ENCODE measurements around the gene SSH2.

DNA sequence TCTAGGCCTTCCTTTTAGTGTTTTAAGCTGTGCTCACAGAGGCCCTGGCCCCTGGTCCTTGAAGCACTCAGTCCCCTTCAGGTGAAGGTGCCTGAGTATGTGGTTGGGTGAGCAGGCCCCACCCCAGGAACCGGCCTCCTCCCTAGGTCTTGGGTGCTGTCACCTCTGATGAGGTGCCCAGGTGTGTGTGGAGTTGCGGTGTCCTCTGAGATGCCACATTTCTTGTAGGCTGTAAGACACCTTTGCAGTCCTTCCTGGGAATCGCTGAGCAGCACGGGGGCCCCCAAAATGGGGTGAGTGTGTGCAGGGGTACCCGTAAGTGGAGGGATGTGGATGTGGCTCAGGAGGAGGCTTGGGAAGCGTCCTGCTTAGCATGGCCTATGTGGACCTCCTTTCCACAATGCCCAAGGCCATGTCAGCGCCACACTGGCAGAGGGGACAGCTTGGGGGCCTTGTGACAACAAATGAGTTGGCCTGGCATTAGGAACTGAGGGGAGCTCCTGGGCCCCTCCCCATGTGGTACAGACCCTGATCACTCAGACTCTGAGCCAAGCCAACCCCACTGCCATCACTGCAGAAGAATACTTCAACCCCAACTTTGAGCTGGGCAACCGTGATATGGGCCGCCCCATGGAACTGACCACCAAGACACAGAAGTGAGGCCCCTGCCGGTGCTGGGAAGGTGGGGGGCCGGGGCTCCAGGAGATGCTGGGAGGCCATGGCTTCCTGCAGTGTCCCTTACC lies 318.5 kb downstream of the SSH2 start:
- TF ChIP-seq EZH2 (IDR thresholded peaks at IDR 0.05) (no peak), EZH2phosphoT487 (IDR thresholded peaks at IDR 0.05) (no peak)
- TF ChIP-seq, protein P1, sequence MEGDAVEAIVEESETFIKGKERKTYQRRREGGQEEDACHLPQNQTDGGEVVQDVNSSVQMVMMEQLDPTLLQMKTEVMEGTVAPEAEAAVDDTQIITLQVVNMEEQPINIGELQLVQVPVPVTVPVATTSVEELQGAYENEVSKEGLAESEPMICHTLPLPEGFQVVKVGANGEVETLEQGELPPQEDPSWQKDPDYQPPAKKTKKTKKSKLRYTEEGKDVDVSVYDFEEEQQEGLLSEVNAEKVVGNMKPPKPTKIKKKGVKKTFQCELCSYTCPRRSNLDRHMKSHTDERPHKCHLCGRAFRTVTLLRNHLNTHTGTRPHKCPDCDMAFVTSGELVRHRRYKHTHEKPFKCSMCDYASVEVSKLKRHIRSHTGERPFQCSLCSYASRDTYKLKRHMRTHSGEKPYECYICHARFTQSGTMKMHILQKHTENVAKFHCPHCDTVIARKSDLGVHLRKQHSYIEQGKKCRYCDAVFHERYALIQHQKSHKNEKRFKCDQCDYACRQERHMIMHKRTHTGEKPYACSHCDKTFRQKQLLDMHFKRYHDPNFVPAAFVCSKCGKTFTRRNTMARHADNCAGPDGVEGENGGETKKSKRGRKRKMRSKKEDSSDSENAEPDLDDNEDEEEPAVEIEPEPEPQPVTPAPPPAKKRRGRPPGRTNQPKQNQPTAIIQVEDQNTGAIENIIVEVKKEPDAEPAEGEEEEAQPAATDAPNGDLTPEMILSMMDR (IDR thresholded peaks at IDR 0.05) = no peak

All from neural progenitor cell (in vitro differentiated cells).